SU-DHL-6 (cell line): ENCODE results near the gene UBR3.

ENCODE experiments used
- H2AFZ ChIP-seq: fragments of 200-600 bp; sonication (generic); 2 replicates; pipeline ENCODE4 v1.6.1; 2014; ENCODE audit warnings: low read depth, mild to moderate bottlenecking, moderate library complexity, mixed read lengths, antibody characterized with exemption, low read length; ENCODE audit not compliant: severe bottlenecking
- H3F3A ChIP-seq: fragments of 200-600 bp; shearing (Covaris generic); 2 replicates; pipeline ENCODE4 v1.6.0; 2016; ENCODE audit warnings: antibody characterized with exemption, mild to moderate bottlenecking; ENCODE audit not compliant: insufficient read depth
- H3K27ac ChIP-seq: fragments of 200-600 bp; sonication (generic); 2 replicates; pipeline ENCODE4 v1.5.1; 2016; ENCODE audit warnings: low read depth, mild to moderate bottlenecking, low read length, moderate library complexity, mixed read lengths
- H3K27me3 ChIP-seq: fragments of 200-600 bp; sonication (generic), shearing (Covaris generic); 2 replicates; pipeline ENCODE4 v1.6.0; 2014; ENCODE audit warnings: mild to moderate bottlenecking, low read length
- H3K36me3 ChIP-seq: fragments of 200-600 bp; sonication (generic); 2 replicates; pipeline ENCODE4 v1.6.1; 2014; ENCODE audit warnings: mild to moderate bottlenecking, low read length, mixed read lengths
- H3K4me2 ChIP-seq: fragments of 300-600, 200-600 bp; shearing (Covaris generic), sonication (generic); 2 replicates; pipeline ENCODE4 v1.6.0; 2014; ENCODE audit warnings: low read length, low read depth, mild to moderate bottlenecking; ENCODE audit not compliant: poor library complexity, severe bottlenecking
- H3K4me3 ChIP-seq: fragments of 200-600 bp; sonication (generic); 2 replicates; pipeline ENCODE4 v1.5.1; 2014; ENCODE audit warnings: antibody characterized with exemption, low read length, mild to moderate bottlenecking, mixed read lengths; ENCODE audit not compliant: insufficient read depth, poor library complexity, severe bottlenecking
- H3K79me2 ChIP-seq: fragments of 200-600 bp; sonication (generic); 2 replicates; pipeline ENCODE4 v1.6.1; 2014; ENCODE audit warnings: mild to moderate bottlenecking, low read length, moderate library complexity; ENCODE audit not compliant: insufficient read depth
- H3K9ac ChIP-seq: fragments of 200-600 bp; sonication (generic); 2 replicates; pipeline ENCODE4 v1.7.0; 2014; ENCODE audit warnings: mild to moderate bottlenecking, low read length
- H3K9me2 ChIP-seq: fragments of 200-600 bp; sonication (generic); replicated peaks from 2 replicates; pipeline ENCODE4 v1.6.1; 2014; ENCODE audit warnings: low read length; ENCODE audit not compliant: insufficient read depth
- H3K9me3 ChIP-seq: fragments of 200-600 bp; sonication (generic); 2 replicates; pipeline ENCODE4 v1.6.1; 2014; ENCODE audit warnings: low read length, mixed read lengths; ENCODE audit not compliant: insufficient read depth
- H4K20me1 ChIP-seq: fragments of 200-600 bp; sonication (generic); 2 replicates; pipeline ENCODE4 v1.6.1; 2014; ENCODE audit warnings: low read depth, mild to moderate bottlenecking, antibody characterized with exemption, low read length, moderate library complexity, mixed read lengths
- CTCF ChIP-seq: fragments of 200-600 bp; sonication (generic); IDR thresholded peaks from one replicate; pipeline ENCODE4 v1.5.1; 2017; ENCODE audit warnings: antibody characterized with exemption, mild to moderate bottlenecking, low read length, moderate library complexity; ENCODE audit not compliant: insufficient read depth, poor library complexity, severe bottlenecking
- EZH2phosphoT487 ChIP-seq: fragments of 200-600 bp; sonication (generic), shearing (Covaris generic); conservative IDR thresholded peaks from 2 replicates; pipeline ENCODE4 v1.6.1; 2018; ENCODE audit warnings: mild to moderate bottlenecking, antibody characterized with exemption, low read length, moderate library complexity, mixed read lengths

UBR3 gene

GRCh38 chr2:170076189-170076588 lies 248.9 kb downstream of the UBR3 start:
- Histone ChIP-seq H3K36me3 (no peaks in the 10 kb centered on the region; the same call in 1 of the 2 replicates), H3F3A (no peaks in the 10 kb centered on the region), H3K9ac (no peak overlapping the region), H3K4me2 (no peak overlapping the region), H3K79me2 (no peaks in the 10 kb centered on the region), H3K27me3 (no peaks in the 10 kb centered on the region), H3K27ac (no peak overlapping the region), H3K4me3 (no peak overlapping the region), H3K9me2 (no peaks in the 10 kb centered on the region), H2AFZ (no peak overlapping the region), H3K9me3 (no peaks in the 10 kb centered on the region), H4K20me1 (no peaks in the 10 kb centered on the region)
- TF ChIP-seq CTCF (no peak), EZH2phosphoT487 (no peak)

GRCh38 chr2:170077830-170078569 lies 250.7 kb downstream of the UBR3 start:
- no peaks in the 10 kb centered on the region for H3K27me3 ChIP-seq
- no peaks in the 10 kb centered on the region for H3K36me3 ChIP-seq
- no peaks in the 10 kb centered on the region for H3K79me2 ChIP-seq
- no peaks in the 10 kb centered on the region for H3F3A ChIP-seq
- TF ChIP-seq EZH2phosphoT487 (no peak), CTCF (no peak)
- H3K9me2 ChIP-seq, result no peaks in the 10 kb centered on the region
- no peak overlapping the region for H3K9ac ChIP-seq
- H2AFZ ChIP-seq, result no peak overlapping the region
- no peak overlapping the region for H3K4me2 ChIP-seq
- no peak overlapping the region for H3K27ac ChIP-seq
- H4K20me1 ChIP-seq, result no peaks in the 10 kb centered on the region
- H3K9me3 ChIP-seq, result no peaks in the 10 kb centered on the region
- no peak overlapping the region for H3K4me3 ChIP-seq

- H3K36me3 ChIP-seq, result no peaks in the 10 kb centered on the region
- H3K9me2 ChIP-seq, result no peaks in the 10 kb centered on the region
- H3K27ac ChIP-seq, result no peak overlapping the region
- H3K9me3 ChIP-seq, result no peaks in the 10 kb centered on the region
- H3K4me3 ChIP-seq, result no peak overlapping the region
- H3K9ac ChIP-seq, result no peak overlapping the region
- no peaks in the 10 kb centered on the region for H3F3A ChIP-seq
- no peaks in the 10 kb centered on the region for H4K20me1 ChIP-seq
- TF ChIP-seq CTCF, result no peak
- TF ChIP-seq EZH2phosphoT487, result no peak
- H2AFZ ChIP-seq, result no peak overlapping the region
- H3K4me2 ChIP-seq, result no peak overlapping the region
- H3K79me2 ChIP-seq, result no peaks in the 10 kb centered on the region
- H3K27me3 ChIP-seq, result no peaks in the 10 kb centered on the region
Observed at GRCh38 chr2:170084820-170085491, 257.7 kb downstream of the UBR3 start.
